ENCODE results near the gene KDM4C. TPM values are rescaled to one million over a fixed set of nuclear protein-coding genes. Genes with fewer than 3 reads are reported as not detected.

Gene KDM4C
- total RNA-seq, 1 donor from 2014 or later, result 16.5 TPM

- H3K36me3 Mint-ChIP-seq, result peaks cover 4% of the 10 kb centered on the region
- H3K4me1 Mint-ChIP-seq (ENCODE audit: unreplicated experiment), result no peaks in the 10 kb centered on the region
- no peak for DNase-seq (ENCODE audit: extremely low spot score, unreplicated experiment)
- no peak for TF ChIP-seq CTCF (conservative IDR thresholded peaks at IDR 0.05)
- no peak overlapping the region for H3K4me3 Mint-ChIP-seq
- H3K9me3 Mint-ChIP-seq, result no peaks in the 10 kb centered on the region
- no peak overlapping the region for H3K27ac Mint-ChIP-seq
- H3K27me3 Mint-ChIP-seq, result no peaks in the 10 kb centered on the region
Observed at GRCh38 chr9:7118633-7119032, 360.9 kb downstream of the KDM4C start.

- DNase-seq (ENCODE audit: extremely low spot score, unreplicated experiment), result no peak
- Mint-ChIP-seq H3K27ac (no peak overlapping the region), H3K9me3 (no peaks in the 10 kb centered on the region), H3K27me3 (no peaks in the 10 kb centered on the region), H3K4me1 (ENCODE audit: unreplicated experiment) (no peaks in the 10 kb centered on the region), H3K4me3 (no peak overlapping the region), H3K36me3 (peaks cover 4% of the 10 kb centered on the region)
- no peak for TF ChIP-seq CTCF (conservative IDR thresholded peaks at IDR 0.05)
Observed at GRCh38 chr9:7119612-7120011, 361.8 kb downstream of the KDM4C start.

GRCh38 chr9:7121055-7121454, 363.3 kb downstream of the KDM4C start:
- DNase-seq (ENCODE audit: extremely low spot score, unreplicated experiment), result no peak
- no peaks in the 10 kb centered on the region for H3K9me3 Mint-ChIP-seq
- H3K27me3 Mint-ChIP-seq, result no peaks in the 10 kb centered on the region
- no peak overlapping the region for H3K4me3 Mint-ChIP-seq
- peaks cover 7% of the 10 kb centered on the region for H3K36me3 Mint-ChIP-seq
- no peaks in the 10 kb centered on the region for H3K4me1 Mint-ChIP-seq (ENCODE audit: unreplicated experiment)
- no peak for TF ChIP-seq CTCF (conservative IDR thresholded peaks at IDR 0.05)
- H3K27ac Mint-ChIP-seq, result no peak overlapping the region

GRCh38 chr9:7121664-7122063, 363.9 kb downstream of the KDM4C start:
- Mint-ChIP-seq H3K27ac (no peak overlapping the region), H3K4me1 (ENCODE audit: unreplicated experiment) (no peaks in the 10 kb centered on the region), H3K27me3 (no peaks in the 10 kb centered on the region), H3K36me3 (peaks cover 5% of the 10 kb centered on the region), H3K4me3 (no peak overlapping the region), H3K9me3 (no peaks in the 10 kb centered on the region)
- no peak for TF ChIP-seq CTCF (conservative IDR thresholded peaks at IDR 0.05)
- no peak for DNase-seq (ENCODE audit: extremely low spot score, unreplicated experiment)

- Mint-ChIP-seq H3K4me3 (no peak overlapping the region), H3K27me3 (no peaks in the 10 kb centered on the region), H3K36me3 (peaks cover 8% of the 10 kb centered on the region), H3K4me1 (ENCODE audit: unreplicated experiment) (no peaks in the 10 kb centered on the region), H3K27ac (no peak overlapping the region), H3K9me3 (no peaks in the 10 kb centered on the region)
- TF ChIP-seq CTCF (conservative IDR thresholded peaks at IDR 0.05), result no peak
- DNase-seq (ENCODE audit: extremely low spot score, unreplicated experiment), result no peak
Observed at GRCh38 chr9:7123743-7124142, 366.0 kb downstream of the KDM4C start.

GRCh38 chr9:7125231-7125630, 367.5 kb downstream of the KDM4C start:
- no peak overlapping the region for H3K27ac Mint-ChIP-seq
- no peaks in the 10 kb centered on the region for H3K4me1 Mint-ChIP-seq (ENCODE audit: unreplicated experiment)
- no peak for TF ChIP-seq CTCF (conservative IDR thresholded peaks at IDR 0.05)
- peaks cover 14% of the 10 kb centered on the region for H3K36me3 Mint-ChIP-seq
- no peaks in the 10 kb centered on the region for H3K9me3 Mint-ChIP-seq
- H3K4me3 Mint-ChIP-seq, result no peak overlapping the region
- H3K27me3 Mint-ChIP-seq, result no peaks in the 10 kb centered on the region
- no peak for DNase-seq (ENCODE audit: extremely low spot score, unreplicated experiment)
